NCI-H128 (cell line): ENCODE measurements around the gene FOXP2.
"Not testable (repeated sequence)": the region's sequence is repeated elsewhere in the genome, so short reads cannot be mapped to it uniquely, and the experiment has no call there.

ENCODE experiments used
- DNase-seq: peaks from one replicate; lab custom pipeline; 2025; ENCODE audit not compliant: unreplicated experiment; lab: John Stamatoyannopoulos, UW

The FOXP2 gene

GRCh38 chr7:114414156-114415063, at the start of gene FOXP2:
TSS of gene FOXP2 (plus strand) at chr7:114414815. CDS start at chr7:114426512, 11,697 bp downstream.
- DNase-seq, result no peak

- no peak for DNase-seq
Observed at GRCh38 chr7:114365791-114366190, 48.8 kb upstream of the FOXP2 start.

GRCh38 chr7:114368492-114368891, 46.1 kb upstream of the FOXP2 start:
- no peak for DNase-seq

GRCh38 chr7:114369294-114369693, 45.3 kb upstream of the FOXP2 start:
- DNase-seq, result no peak

DNA sequence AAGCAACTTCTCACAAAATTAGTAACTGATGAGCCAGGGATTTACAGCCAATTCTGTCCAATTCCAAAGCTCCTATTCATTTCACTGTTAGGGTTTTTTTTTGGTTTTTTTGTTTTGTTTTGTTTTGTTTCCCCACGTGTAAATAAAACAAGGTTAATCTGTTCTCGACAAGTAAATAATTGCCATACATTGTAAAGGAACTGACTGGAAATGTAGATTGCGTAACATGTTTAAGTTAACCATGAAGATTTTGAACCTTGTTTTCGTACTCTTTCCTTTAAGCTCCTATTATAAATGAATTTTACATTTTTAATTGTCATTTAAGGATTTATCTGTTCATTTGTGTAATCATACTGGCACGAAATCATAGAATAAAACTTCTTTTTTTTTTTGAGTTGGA, 42.0 kb upstream of the FOXP2 start:
- DNase-seq, result no peak

DNA sequence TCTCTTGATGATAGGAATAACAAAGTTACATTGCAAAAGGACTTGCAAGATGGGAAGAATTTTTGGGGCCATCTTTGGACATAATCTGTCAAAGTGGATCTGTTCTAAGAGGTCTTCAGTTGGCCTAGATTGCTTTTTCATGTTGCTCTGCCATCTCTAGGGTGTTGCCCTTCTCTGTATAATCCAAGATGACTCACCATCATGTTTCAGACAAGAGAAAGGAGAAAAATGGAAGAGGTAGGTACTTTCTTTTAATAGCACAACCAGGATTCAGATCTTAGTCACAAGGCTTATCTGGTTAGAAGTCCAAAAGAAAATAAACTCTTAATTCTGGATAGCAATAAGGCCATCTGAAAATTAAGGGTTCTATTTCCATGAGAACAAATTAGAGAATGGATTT, 38.7 kb upstream of the FOXP2 start:
- no peak for DNase-seq

DNA sequence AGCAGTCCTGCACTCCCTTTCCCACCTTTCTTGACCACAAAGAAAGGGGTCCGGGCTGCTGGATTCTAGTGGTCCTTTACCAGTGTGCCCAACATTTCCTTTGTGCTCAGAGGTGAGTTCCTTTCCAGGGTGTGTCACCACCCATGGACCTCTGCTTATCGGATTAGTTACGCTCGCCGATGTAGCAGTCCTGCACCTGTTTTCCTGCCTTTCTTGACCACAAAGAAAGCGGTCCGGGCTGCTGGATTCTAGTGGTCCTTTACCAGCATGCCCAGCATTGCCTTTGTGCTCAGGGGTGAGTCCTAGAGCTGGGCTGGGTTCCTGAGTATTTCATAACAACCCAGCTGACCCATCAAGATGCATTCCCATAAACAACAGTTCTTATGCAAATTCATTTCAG, 30.7 kb upstream of the FOXP2 start:
- not testable (repeated sequence) for DNase-seq

DNA sequence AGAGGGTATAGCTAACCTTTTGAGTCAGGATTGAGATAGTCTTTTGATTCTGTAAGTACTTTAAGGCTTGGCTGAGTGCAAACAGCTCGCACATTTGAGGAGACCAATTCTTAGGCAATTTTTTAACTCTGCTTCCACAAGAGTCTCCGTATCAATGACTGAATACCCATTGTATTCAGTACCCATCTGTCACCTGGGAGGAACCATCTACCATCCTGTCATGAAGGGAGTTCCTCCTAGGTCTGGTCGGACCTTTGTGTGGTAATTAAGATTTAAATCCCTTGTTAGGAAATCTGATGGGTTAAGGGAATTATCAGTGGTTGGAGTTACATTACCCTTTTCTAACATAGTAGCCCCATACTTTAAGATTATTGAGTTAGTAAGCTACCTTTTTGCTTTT, 30.3 kb upstream of the FOXP2 start:
- DNase-seq, result not testable (repeated sequence)

GRCh38 chr7:114388021-114388420, 26.6 kb upstream of the FOXP2 start:
- DNase-seq, result no peak

DNA sequence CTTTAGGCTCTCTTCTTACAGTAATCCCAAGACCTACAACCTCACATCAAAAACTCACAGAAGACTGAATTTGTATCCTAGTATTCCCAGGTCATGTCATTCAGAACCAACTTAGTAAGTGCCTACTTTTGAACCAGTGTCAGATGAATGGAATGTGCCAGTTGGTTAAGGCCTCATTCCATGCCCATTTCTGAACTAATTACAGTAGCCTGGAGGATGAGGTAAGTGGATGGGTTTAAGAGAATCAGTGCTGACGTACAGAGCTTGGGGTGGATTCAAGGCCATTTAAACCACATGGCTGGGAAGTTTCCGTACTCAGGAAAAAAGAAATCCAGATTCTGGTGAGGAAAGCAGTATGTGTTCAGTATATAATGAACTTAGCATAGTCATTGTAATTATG, 21.9 kb upstream of the FOXP2 start:
- no peak for DNase-seq

DNA sequence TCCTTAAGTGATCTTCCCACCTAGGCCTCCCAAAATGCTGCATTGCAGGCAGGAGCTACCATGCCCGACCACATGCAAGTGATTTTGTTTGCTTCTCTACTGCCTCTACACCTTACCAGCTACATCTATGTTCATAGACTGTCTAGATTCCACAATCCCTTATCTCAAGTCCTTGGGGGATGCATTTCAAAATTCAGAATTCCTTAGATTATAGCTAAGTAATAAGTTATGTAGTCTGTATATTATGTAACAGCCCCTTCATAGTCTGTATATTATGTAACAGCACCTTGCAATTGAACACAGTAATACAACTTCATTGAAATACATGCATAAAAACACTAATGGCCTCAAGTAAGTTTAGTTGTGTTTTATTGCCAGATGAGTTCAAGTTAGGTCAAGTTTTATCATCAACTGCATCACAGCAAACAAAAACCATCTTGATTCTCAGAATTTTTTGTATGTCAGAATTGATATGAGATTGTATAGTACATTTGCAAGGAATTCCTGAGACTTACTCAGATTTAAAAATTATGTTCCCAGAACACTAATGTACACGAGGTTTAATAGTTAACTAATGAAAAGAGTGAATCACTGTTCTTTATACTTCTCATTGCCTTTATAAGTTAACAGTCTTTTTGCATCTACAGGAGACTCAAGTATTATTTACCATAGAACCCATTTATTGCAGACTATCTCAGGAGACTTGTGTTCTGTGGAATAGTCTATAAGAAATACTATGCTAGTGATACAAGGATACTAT, 11.6 kb upstream of the FOXP2 start:
- no peak for DNase-seq

DNA sequence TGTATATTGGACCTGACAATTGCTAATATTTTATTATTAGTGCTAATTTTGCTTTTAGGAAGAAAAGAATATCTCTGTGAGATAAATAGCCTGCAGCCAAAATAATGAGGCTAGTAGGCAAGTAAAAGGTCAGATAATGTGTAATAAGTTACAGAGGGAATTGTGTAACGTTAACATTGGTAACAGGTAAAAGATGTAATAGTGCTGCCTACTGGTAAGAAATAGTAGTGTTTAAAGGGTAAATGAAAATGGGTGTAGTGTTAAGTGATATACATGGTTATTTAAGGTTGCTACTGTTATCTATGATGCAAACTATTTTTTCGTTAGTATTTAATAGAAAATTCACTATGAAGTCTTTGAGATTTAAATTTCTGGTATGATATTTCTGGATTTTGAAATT, 9.2 kb upstream of the FOXP2 start:
- no peak for DNase-seq

- no peak for DNase-seq
Observed at GRCh38 chr7:114409750-114410149, 4.9 kb upstream of the FOXP2 start.

DNA sequence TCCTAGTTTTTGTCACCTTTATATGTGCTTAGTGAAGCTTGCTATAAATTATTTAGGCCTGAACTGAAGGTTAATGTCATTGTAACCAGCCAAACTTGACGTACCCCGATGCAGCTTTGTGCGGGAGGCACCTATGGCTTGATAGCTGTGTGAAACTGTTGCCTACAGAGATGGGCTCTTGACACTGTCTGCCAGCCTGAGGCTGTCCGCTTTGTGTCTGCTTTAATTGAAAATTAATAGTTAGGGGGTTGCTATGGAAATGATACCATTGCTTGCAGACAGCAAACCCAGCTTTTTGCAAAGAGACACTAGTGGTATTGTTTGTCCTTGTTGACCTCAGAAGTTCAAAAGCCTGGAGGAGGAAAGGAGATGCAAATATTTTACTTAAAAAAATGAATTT, 2.1 kb upstream of the FOXP2 start:
- DNase-seq, result no peak

DNA sequence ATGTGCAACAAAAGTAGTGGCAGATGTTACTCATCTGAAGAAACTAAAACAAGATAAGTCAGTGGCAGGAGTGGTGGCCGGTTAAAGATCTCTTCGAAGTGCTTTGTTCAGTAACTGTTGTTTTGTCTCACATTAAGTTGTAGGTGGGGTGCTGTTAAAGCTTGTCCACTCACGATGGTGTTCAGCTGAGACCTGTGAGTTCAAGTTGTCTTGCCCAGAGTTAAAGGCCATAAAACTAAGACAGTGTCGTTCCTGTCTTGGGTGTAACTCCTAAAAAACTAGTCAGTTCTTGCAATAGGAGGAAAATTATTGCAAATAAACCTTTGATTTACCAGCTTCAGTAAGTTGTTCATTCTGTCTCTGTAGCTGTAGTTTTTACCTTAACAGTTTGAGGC, 857 bp upstream of the FOXP2 start:
- no peak for DNase-seq

DNA sequence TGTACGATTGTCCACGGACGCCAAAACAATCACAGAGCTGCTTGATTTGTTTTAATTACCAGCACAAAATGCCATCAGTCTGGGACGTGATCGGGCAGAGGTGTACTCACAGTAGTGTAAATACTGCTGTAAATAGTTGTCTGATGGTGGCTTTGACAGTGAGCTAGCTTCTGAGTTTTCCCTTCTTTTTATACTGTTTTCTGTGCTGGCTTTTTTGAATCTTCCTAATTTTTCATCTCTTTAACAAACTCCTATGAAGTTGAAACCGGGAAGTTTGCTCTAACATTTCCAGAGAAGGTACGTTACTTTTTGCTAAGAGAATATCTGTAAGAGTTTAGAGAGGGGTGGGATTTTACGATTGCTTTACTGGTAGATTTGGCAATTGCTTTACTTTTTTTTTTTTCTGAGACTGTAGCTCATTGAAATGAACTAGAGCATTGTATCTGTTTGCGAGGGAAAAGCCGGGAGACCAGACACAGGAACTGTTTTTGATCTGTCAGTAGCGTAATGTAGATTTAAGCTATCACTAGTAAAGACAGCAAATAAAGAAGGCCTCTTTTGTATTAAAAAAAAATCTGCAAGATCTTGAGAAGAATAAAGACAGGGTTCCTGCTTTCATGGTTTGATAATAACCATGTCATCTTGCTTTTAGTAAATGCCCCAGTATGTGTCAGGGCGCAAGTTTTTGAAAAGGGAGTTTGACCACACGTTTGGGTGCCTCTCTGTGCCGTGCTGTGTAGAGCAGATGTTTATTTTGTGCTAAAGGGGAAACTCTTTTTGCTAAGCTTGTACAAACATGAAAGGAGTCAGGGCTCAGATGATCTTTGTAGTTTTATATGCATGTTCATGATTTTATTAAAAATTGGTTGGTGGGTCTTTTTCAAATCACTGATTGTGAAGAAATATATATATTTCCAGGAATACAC, 712 bp downstream of the FOXP2 start:
- DNase-seq, result no peak

GRCh38 chr7:114416129-114416990, 1.7 kb downstream of the FOXP2 start:
- DNase-seq, result no peak

DNA sequence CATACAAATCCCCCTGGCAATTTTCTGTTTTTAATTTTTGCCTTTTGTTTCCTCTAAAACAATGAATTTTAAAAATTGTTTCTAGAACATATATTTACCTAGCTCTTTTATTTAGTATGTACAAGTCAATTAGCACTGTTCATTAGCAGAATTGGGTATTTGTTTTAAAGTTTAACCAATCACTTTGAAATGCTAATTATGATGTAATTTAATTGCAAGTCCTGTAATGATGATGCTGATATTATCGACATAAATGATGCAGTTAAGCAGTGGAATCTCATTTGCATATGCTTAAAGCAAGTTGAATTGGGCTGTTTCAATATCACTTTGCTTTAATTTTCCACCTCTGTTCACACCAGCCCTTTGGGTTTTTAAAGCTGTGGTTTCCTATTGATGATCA, 2.7 kb downstream of the FOXP2 start:
- DNase-seq, result no peak

GRCh38 chr7:114418117-114418516, 3.5 kb downstream of the FOXP2 start:
- DNase-seq, result no peak
